Measurements from ENCODE around the gene FIZ1.

FIZ1 gene

DNA sequence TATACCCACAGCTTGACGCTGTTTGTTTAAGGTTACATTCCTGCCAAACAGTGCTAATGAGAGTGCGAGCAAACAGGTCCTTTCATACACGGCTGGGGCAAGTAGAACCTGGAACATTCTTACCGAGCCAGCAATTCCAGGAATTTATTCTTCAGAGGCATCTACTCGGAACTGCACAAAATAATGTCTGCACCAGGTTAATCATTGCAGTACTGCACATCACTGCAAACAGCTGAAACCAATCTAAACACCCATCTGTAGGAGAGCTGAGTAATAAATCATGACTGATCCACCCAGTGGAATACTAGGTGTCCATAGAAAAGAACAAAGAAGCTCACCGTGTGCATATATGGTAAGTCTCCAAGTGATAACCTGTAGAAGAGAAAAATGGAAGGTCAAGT lies 17.5 kb downstream of the FIZ1 start:
- no peak for FAIRE-seq
- TF ChIP-seq, protein P1, sequence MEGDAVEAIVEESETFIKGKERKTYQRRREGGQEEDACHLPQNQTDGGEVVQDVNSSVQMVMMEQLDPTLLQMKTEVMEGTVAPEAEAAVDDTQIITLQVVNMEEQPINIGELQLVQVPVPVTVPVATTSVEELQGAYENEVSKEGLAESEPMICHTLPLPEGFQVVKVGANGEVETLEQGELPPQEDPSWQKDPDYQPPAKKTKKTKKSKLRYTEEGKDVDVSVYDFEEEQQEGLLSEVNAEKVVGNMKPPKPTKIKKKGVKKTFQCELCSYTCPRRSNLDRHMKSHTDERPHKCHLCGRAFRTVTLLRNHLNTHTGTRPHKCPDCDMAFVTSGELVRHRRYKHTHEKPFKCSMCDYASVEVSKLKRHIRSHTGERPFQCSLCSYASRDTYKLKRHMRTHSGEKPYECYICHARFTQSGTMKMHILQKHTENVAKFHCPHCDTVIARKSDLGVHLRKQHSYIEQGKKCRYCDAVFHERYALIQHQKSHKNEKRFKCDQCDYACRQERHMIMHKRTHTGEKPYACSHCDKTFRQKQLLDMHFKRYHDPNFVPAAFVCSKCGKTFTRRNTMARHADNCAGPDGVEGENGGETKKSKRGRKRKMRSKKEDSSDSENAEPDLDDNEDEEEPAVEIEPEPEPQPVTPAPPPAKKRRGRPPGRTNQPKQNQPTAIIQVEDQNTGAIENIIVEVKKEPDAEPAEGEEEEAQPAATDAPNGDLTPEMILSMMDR (IDR thresholded peaks at IDR 0.05; ENCODE audit: insufficient read depth, missing control alignments), result no peak
- DNase-seq (ENCODE audit: insufficient read length, low spot score), result no peak

DNA sequence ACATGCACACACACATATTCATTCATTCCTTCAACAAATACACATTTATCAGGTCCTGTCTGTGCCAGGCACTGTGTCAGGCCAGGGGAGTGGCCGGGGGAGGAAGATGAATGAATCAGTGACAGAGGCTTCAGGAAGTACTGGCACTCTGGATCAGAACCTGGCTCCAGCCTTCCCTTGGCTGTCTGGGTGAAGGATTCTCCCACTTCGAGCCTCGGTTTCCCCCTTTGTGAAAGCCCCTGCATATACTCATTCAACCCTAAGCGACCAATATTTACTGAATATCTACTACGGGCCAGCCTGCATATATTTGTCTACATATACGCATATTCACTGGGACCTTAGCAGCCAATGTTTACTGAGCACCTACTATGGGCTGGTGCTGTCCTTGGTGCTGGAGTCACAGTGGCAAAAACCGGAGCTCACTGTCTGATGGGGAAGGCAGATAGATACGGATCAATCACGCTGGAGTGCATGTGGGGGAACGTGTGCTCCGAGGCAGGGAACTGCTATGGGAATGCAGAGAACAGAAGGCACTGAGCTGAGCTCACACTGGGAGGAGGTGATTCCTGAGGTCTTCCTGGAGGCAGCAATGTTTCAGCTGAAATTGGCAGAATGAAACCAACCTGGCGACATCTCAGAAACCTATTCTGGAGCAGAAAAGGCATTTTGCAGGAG lies 18.0 kb downstream of the FIZ1 start:
- TF ChIP-seq, protein P1 (IDR thresholded peaks at IDR 0.05; ENCODE audit: insufficient read depth, missing control alignments), result no peak
- no peak for FAIRE-seq
- no peak for DNase-seq (ENCODE audit: insufficient read length, low spot score)

DNA sequence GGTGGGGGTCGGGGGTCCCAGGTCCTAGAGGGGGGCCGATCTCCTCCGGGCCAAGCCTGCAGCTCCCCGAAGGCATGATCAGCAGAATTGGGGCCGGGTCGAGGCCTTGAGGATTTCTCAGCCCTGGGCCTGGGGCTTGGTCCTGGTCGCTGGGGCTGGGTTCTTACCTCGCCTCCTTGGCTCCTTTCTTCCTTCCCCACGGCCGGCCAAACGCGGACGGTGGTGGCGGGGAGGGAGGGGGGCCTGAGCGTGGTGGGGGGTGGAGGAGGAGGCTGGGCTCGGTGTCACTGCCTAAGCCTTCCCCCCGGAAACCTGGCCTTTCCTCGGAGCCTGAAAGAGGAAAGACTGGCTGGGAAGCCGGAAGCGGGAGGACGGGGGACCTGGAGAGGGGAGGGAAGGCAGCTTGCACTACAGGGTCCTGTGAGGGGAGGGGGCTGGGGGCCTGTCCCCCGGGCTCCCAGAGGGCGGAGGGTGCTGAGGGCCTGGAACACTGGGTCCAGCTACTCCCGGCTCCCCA lies 18.6 kb downstream of the FIZ1 start, which contains the start of gene ZNF579:
Gene ZNF579, minus strand, starts transcription at position 221 of the 517 bp plus-strand sequence. CDS start 1,209 bp downstream, outside the sequence.
- TF ChIP-seq, protein P1 (IDR thresholded peaks at IDR 0.05; ENCODE audit: insufficient read depth, missing control alignments), result no peak
- DNase-seq (ENCODE audit: insufficient read length, low spot score) (peak; percentile 77), FAIRE-seq (no peak)

DNA sequence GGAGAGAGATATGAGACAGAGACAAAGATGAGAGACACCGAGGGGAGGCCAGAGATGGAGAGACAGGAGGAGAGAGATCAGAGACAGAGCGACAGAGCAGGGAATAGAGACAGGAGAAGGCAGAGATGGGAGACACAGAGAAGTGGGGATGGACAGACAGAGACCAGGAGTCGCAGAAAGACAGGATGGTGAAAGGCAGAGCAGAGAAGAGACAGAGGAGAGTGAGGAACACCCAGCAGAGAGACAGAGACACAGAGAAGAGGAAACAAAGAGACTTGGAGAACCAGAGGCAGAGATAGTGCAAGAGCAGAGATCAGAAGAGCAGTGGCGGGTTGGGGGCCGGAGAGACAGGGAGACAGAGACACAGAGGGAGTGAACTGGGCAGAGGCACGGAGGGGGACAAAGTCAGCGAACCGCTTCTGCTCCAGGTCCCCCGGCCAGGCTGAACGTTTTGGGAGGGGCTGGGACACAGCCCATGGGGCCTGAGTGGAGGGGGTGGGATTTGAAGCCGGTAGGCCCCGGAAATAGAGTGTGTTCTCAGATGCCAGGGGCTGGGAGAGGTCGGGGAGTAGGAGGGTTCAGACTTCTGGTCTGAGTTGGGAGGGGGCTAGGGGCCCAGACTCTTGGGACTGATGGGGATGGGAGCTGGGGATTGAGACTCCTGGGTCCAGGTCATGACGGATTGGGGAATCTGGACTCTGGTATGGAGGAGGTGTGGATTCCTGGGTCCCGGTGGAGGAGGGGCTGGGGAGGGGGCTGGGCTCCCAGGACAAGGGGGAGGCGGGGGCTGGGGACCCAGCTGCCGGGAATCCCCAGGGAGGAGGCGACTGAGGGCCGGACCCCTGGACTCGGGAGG lies 19.3 kb downstream of the FIZ1 start:
- FAIRE-seq (no peak), DNase-seq (ENCODE audit: insufficient read length, low spot score) (peak; percentile 38)
- TF ChIP-seq, protein P1 (IDR thresholded peaks at IDR 0.05; ENCODE audit: insufficient read depth, missing control alignments), result no peak

DNA sequence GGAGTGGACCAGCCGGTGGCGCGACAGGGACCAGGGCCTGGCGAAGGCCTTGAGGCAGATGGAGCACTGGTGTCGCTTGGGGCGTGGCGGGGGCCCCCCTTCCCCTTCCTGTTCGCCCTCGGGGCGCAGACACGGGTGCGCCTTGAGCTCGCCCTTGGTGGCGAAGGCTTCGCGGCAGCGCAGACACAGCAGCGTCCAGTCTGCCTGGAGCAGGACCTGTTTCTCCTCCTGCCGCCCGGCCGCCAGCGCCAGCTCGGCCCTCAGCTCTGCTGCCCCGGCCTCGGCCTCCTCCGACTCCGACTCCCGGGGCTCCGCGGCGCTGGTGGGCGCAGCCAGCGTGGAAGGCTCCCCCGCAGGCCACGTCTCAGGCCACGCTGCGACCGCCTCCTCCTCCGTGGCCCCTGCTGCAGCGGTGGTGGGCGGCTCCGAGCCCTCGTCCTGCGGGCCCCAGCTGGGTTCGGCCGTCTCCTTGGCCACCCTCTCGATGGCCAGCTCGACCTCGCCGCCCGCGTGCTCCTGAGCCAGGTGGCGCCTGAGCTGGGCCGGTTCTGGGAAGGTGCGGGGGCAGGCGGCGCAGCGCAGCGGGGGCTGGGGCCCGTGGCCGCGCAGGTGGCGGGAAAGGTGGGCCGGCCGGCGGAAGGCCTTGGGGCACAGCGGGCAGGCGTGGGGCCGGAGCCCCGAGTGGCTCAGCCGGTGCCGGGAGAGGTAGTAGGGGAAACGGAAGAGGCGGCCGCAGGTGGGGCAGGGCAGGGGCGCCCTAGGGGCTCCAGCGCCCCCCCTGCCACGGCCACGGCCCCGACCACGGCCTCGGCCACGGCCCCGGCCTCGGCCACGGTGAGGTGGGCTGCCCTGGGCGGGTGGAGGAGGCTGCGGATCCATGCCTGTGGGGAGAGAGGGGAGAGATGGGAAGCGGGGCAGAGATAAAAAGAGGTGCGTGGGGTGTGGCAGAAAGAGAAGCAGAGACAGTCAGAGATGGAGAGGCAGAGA lies 20.3 kb downstream of the FIZ1 start:
- DNase-seq (ENCODE audit: insufficient read length, low spot score) (no peak), FAIRE-seq (no peak)
- TF ChIP-seq, protein P1 (IDR thresholded peaks at IDR 0.05; ENCODE audit: insufficient read depth, missing control alignments), result no peak

DNA sequence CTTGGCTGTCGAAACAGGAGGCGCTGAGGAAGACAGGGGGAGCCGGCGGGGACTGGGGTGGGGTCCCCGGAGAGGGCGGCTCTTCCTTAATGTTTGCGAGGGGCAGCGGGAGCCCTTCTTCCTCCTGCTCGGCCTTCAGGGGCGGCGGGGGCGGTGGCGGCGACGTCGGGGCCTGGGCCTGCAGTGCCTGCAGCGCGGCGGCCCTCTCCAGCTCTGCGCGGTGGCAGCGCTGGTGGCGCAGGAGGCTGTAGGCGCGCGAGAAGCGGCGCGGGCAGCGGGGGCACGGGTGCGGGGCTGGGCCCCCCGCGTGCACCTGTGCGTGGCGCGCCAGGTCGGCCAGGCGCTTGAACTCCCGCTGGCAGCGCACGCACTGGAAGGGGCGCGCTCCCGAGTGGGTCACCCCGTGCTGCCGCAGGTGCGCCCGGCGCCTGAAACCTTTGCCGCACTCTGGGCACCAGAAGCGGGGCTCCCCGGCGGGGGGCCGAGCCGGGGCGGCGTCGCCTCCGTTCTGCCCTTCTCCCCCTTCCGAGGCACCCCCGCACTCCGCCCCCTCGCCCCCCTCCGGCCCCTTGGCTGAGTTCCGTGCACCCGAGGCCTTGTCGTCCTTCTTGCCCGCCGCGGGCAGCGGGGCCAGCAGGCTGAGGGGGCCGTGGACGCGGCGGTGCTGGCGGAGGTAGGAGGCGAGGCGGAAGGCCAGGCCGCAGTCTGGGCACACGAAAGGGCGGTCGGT lies 21.1 kb downstream of the FIZ1 start:
- TF ChIP-seq, protein P1 (IDR thresholded peaks at IDR 0.05; ENCODE audit: insufficient read depth, missing control alignments), result no peak
- DNase-seq (ENCODE audit: insufficient read length, low spot score) (no peak), FAIRE-seq (no peak)
